Type B pancreatic cell (in vitro differentiated cells): ENCODE measurements around the gene STARD9. TPM values are rescaled to one million over a fixed set of nuclear protein-coding genes. Genes with fewer than 3 reads are reported as not detected.
A peak's percentile ranks its signal among the peaks of the same experiment; 100 is the strongest.

Experiments used
- DNase-seq: peaks from one replicate; pipeline ENCODE4 v3.0.0; 2021; ENCODE audit warnings: mixed read lengths; ENCODE audit not compliant: unreplicated experiment; ENCODE audit errors: extremely low spot score
- H3K27ac Mint-ChIP-seq: 2 replicates; pipeline ENCODE4 v1.8.0; 2021; ENCODE audit warnings: mild to moderate bottlenecking, mixed read lengths
- H3K27me3 Mint-ChIP-seq: 2 replicates; pipeline ENCODE4 v1.8.0; 2021; ENCODE audit warnings: mixed read lengths
- H3K36me3 Mint-ChIP-seq: 2 replicates; pipeline ENCODE4 v1.8.0; 2021; ENCODE audit warnings: mixed read lengths
- H3K4me1 Mint-ChIP-seq: one replicate; pipeline ENCODE4 v1.8.0; 2021; ENCODE audit warnings: mixed read lengths; ENCODE audit not compliant: unreplicated experiment
- H3K4me3 Mint-ChIP-seq: 2 replicates; pipeline ENCODE4 v1.8.0; 2021; ENCODE audit warnings: mild to moderate bottlenecking, mixed read lengths
- H3K9me3 Mint-ChIP-seq: 2 replicates; pipeline ENCODE4 v1.8.0; 2021; ENCODE audit warnings: mixed read lengths
- total RNA-seq: library from RNA; stranded (reverse); gene quantifications from 2 replicates; pipeline ENCODE4 v1.2.1, GENCODE V29; 2021; ENCODE audit warnings: low replicate concordance
- TF ChIP-seq, protein P1 (sequence below): fragments of 200-600 bp; sonication (generic); conservative IDR thresholded peaks from 2 replicates; pipeline ENCODE4 v1.5.0; 2021; ENCODE audit warnings: antibody characterized with exemption, mild to moderate bottlenecking

STARD9 gene
- total RNA-seq, 1 donor from 2014 or later, result 13.7 TPM

DNA sequence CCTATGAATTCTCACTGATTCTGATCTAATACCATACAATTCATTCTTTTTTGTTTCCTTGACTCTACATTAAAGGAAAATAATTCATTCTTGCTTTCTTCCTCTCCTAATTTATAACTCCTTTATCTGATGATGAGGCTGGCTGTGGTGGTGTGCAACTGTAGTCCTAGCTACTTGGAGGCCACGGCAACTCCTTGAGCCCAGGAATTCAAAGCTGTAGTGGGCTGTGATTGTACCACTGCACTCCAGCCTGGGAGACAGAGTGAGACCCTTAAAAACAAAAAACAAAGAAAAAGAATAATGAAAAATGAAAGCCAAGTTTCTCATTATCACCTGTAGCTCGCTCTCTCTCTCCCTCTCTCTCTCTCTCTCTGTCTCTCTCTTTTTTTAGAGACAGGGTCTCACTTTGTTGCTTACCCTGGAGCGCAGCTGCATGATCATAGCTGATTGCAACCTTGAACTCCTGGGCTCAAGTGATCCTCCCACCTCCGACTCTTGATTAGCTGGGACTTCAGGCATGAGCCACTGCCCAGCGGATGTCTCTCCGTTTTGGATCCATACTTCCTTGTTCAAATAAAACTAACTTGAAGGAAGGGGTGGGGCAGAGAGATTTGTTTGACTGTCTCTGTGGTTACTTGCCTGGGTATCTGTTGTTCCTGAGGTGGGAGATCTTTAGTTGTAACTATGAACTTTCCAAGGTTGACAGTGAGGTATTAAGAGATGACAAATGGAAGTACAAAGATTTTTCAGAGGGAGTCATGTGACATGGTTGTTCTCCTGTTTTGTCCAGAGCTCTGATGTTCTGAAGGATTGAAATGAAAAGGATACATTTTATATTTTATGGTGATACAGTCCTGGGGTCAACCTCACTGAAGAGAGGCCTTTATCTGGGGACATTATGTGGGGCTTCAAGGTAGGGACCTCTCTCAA is 46.9 kb downstream of the STARD9 start:
- Mint-ChIP-seq H3K9me3 (no peaks in the 10 kb centered on the region), H3K4me1 (no peaks in the 10 kb centered on the region), H3K4me3 (no peak overlapping the region), H3K36me3 (no peaks in the 10 kb centered on the region), H3K27me3 (no peaks in the 10 kb centered on the region), H3K27ac (peak overlapping the region; percentile 54)
- no peak for DNase-seq
- TF ChIP-seq, protein P1, sequence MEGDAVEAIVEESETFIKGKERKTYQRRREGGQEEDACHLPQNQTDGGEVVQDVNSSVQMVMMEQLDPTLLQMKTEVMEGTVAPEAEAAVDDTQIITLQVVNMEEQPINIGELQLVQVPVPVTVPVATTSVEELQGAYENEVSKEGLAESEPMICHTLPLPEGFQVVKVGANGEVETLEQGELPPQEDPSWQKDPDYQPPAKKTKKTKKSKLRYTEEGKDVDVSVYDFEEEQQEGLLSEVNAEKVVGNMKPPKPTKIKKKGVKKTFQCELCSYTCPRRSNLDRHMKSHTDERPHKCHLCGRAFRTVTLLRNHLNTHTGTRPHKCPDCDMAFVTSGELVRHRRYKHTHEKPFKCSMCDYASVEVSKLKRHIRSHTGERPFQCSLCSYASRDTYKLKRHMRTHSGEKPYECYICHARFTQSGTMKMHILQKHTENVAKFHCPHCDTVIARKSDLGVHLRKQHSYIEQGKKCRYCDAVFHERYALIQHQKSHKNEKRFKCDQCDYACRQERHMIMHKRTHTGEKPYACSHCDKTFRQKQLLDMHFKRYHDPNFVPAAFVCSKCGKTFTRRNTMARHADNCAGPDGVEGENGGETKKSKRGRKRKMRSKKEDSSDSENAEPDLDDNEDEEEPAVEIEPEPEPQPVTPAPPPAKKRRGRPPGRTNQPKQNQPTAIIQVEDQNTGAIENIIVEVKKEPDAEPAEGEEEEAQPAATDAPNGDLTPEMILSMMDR, result no peak

DNA sequence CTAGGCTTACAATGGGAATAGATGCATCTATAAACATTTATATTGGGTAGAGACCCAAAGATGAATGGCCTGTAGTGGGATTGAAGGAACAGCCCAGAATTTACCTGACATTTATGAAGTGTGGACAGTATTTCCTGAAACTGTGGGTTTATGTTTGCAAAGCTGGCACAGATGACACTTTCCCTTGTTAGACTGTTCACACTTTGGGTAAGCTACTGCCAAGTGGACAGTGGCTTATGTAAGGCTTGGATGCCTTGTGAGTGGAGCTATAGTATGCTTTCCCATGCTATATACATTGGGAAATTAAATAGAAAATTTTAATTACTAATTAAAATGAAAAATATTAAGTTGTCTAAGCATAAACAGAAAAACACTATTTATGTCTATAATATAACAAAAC is 48.5 kb downstream of the STARD9 start:
- Mint-ChIP-seq H3K27me3 (no peaks in the 10 kb centered on the region), H3K4me1 (no peaks in the 10 kb centered on the region), H3K36me3 (no peaks in the 10 kb centered on the region), H3K27ac (no peak overlapping the region), H3K4me3 (no peak overlapping the region), H3K9me3 (no peaks in the 10 kb centered on the region)
- TF ChIP-seq, protein P1, result no peak
- no peak for DNase-seq

DNA sequence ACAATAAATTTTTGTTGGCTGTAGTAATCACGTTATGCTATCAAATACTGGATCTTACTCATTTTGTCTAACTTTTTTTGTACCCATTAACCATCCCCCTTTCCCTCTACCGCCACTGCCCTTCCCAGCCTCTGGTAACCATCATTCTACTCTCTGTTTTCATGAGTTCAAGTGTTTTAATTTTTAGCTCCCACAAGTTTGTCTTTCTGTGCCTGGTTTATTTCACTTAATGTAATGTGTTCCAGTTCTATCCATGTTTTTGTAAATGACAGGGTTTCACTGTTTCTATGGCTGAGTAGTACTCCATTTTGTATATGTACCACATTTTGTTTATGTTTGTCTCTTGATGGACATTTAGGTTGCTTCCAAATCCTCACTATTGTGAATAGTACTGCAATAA is 52.1 kb downstream of the STARD9 start:
- no peak for DNase-seq
- Mint-ChIP-seq H3K27me3 (no peaks in the 10 kb centered on the region), H3K4me3 (no peak overlapping the region), H3K27ac (no peak overlapping the region), H3K4me1 (no peaks in the 10 kb centered on the region), H3K36me3 (peaks cover 9% of the 10 kb centered on the region), H3K9me3 (peaks cover 4% of the 10 kb centered on the region)
- TF ChIP-seq, protein P1, result no peak

DNA sequence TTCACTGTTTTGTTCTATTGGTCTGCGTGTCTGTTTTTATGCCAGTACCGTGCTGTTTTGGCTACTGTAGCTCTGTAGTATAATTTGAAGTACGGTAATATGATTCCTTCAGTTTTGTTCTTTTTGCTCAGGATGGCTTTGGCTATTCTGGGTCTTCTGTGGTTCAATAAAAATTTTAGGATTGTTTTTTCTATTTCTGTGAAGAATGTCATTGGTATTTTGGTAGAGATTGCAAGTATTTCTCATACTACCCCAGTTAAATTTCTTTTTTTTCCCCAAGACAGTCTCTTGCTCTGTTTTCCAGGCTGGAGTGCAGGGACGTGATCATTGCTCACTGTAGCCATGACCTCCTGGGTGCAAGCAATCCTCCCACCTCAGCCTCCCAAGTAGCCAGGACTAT is 53.4 kb downstream of the STARD9 start:
- Mint-ChIP-seq H3K4me3 (no peak overlapping the region), H3K9me3 (peaks cover 4% of the 10 kb centered on the region), H3K36me3 (peaks cover 9% of the 10 kb centered on the region), H3K4me1 (no peaks in the 10 kb centered on the region), H3K27me3 (no peaks in the 10 kb centered on the region), H3K27ac (no peak overlapping the region)
- no peak for DNase-seq
- TF ChIP-seq, protein P1, result no peak

DNA sequence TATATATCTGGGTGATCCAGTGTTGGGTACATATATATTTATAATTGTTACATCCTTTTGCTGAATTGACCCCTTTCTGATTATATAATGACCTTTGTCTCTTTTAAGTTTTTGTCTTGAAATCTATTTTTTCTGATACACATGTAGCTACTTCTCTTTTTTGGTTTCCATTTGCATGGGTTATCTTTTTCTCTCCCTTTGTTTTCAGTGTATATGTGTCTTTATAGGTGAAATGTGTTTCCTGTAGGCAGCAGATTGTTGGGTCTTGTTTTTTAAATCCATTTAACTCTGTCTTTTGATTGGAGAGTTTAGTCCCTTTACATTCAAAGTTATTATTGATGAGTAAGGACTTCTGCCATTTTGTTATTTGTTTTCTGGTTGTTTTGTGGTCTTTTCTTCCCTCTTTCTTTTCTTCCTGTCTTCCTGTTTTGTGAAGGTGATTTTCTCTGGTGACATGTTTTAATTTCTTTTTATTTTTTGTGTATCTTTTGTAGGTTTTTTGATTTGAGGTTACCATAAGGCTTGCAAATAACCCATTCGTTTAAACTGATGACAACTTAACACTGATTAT is 56.8 kb downstream of the STARD9 start:
- Mint-ChIP-seq H3K9me3 (peaks cover 4% of the 10 kb centered on the region), H3K4me3 (no peak overlapping the region), H3K4me1 (no peaks in the 10 kb centered on the region), H3K36me3 (peaks cover 9% of the 10 kb centered on the region), H3K27me3 (no peaks in the 10 kb centered on the region), H3K27ac (no peak overlapping the region)
- TF ChIP-seq, protein P1, result no peak
- DNase-seq, result no peak
